ENCODE measurements around the gene AMZ2.
A peak's percentile ranks its signal among the peaks of the same experiment; 100 is the strongest.

AMZ2 gene

GRCh38 chr17:68290955-68291835 is 43.4 kb downstream of the AMZ2 start, which contains the start of the genes ARSG and SLC16A6:
TSS of gene ARSG (plus strand) at chr17:68291495. CDS start at chr17:68307494, 15,999 bp downstream.
TSS of gene SLC16A6 (minus strand) at chr17:68291127. CDS start at chr17:68278320, 12,807 bp downstream.
- CTCF ChIA-PET: interaction anchor here (4.6 kb wide), 1 partner anchor 28 kb away, joined by 21 read pairs; no protein-coding TSS in a partner anchor
- TF ChIP-seq CTCF (IDR thresholded peaks at IDR 0.05; ENCODE audit: insufficient read depth, low read length, missing control alignments): no peak
- DNase-seq (ENCODE audit: low read depth, low spot score): no peak
- peak within 1 kb of the TSS; percentile 61 for H3K4me3 ChIP-seq (ENCODE audit: low read depth, low read length)
- POLR2A ChIA-PET: interaction anchor here (0.6 kb wide), 1 partner anchor 64 kb away, joined by 3 read pairs; no protein-coding TSS in a partner anchor

GRCh38 chr17:68291836-68292688 is 44.2 kb downstream of the AMZ2 start:
- no peak for DNase-seq (ENCODE audit: low read depth, low spot score)
- CTCF ChIA-PET: no interaction called here
- TF ChIP-seq CTCF (IDR thresholded peaks at IDR 0.05; ENCODE audit: insufficient read depth, low read length, missing control alignments): no peak
- H3K4me3 ChIP-seq (ENCODE audit: low read depth, low read length): peak overlapping the region; percentile 61
- POLR2A ChIA-PET: interaction anchor here (0.6 kb wide), 1 partner anchor 405 kb away, joined by 3 read pairs; no protein-coding TSS in a partner anchor

GRCh38 chr17:68292689-68293040 is 44.8 kb downstream of the AMZ2 start:
- ChIA-PET CTCF (no interaction called here), POLR2A (interaction anchor here (0.6 kb wide), 1 partner anchor 404 kb away, joined by 3 read pairs; no protein-coding TSS in a partner anchor)
- no peak for DNase-seq (ENCODE audit: low read depth, low spot score)
- no peak overlapping the region for H3K4me3 ChIP-seq (ENCODE audit: low read depth, low read length)
- no peak for TF ChIP-seq CTCF (IDR thresholded peaks at IDR 0.05; ENCODE audit: insufficient read depth, low read length, missing control alignments)

- POLR2A ChIA-PET: no interaction called here
- TF ChIP-seq CTCF (IDR thresholded peaks at IDR 0.05; ENCODE audit: insufficient read depth, low read length, missing control alignments): no peak
- H3K4me3 ChIP-seq (ENCODE audit: low read depth, low read length): no peak overlapping the region
- CTCF ChIA-PET: no interaction called here
- no peak for DNase-seq (ENCODE audit: low read depth, low spot score)
These were observed 45.8 kb downstream of the AMZ2 start for GRCh38 chr17:68293490-68294195.

GRCh38 chr17:68294196-68294555 is 46.3 kb downstream of the AMZ2 start:
- DNase-seq (ENCODE audit: low read depth, low spot score): no peak
- H3K4me3 ChIP-seq (ENCODE audit: low read depth, low read length): no peak overlapping the region
- TF ChIP-seq CTCF (IDR thresholded peaks at IDR 0.05; ENCODE audit: insufficient read depth, low read length, missing control alignments): no peak
- ChIA-PET POLR2A (no interaction called here), CTCF (no interaction called here)

Data from AG04449 (cell line).